ENCODE data around the gene HACD2. TPM values are rescaled to one million over a fixed set of nuclear protein-coding genes. Genes with fewer than 3 reads are reported as not detected.

The HACD2 gene
- total RNA-seq, 3 donors from 2014 or later (not counting 1 experiment from before 2014, with no cell fraction given) = 16.1 to 34.1 (median 24.6) TPM

DNA sequence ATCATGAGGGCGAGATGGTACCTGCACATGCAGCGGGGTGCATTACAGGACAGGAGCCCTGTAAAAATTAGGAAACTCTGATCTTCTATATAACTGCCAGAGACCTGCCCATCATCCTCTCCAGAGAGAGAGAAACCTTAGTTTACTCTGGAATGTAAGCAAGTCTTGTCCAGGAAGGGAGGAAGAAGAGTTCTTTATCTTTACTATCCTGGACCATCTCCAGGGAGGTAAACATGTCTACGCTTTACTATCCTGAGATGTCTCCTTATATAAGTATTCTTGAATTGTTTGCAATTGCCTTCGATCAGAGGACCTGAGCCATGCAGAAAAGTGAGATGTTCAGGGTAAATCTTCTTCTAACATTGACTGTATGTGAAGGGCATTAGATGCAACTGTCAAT, 12.7 kb upstream of the HACD2 start:
- H3K4me1 Mint-ChIP-seq = peaks cover 0 to 5% of the 10 kb centered on the region in 2 donors
- Histone ChIP-seq H3K4me3 (ENCODE audit: low read length) (no peak overlapping the region), H3K4me1 (ENCODE audit: control insufficient read depth, insufficient read depth, low read length) (no peaks in the 10 kb centered on the region), H3K27ac (ENCODE audit: low read length) (no peak overlapping the region), H3K27me3 (ENCODE audit: control insufficient read depth, insufficient read depth, low read length) (no peaks in the 10 kb centered on the region), H3K36me3 (ENCODE audit: control insufficient read depth, insufficient read depth, low read length) (no peaks in the 10 kb centered on the region), H3K9me3 (ENCODE audit: control insufficient read depth, insufficient read depth, low read length) (no peaks in the 10 kb centered on the region)
- no peak for DNase-seq
- H3K36me3 Mint-ChIP-seq = no peaks in the 10 kb centered on the region
- H3K9me3 Mint-ChIP-seq = no peaks in the 10 kb centered on the region
- no peak for ATAC-seq
- 87% methylated on average over 3 of the region's 4 CpGs for WGBS (ENCODE audit: insufficient coverage)
- H3K27me3 Mint-ChIP-seq (ENCODE audit: low read depth in 2 of 2) = no peaks in the 10 kb centered on the region
- H3K4me3 Mint-ChIP-seq = no peak overlapping the region
- TF ChIP-seq, protein P1, sequence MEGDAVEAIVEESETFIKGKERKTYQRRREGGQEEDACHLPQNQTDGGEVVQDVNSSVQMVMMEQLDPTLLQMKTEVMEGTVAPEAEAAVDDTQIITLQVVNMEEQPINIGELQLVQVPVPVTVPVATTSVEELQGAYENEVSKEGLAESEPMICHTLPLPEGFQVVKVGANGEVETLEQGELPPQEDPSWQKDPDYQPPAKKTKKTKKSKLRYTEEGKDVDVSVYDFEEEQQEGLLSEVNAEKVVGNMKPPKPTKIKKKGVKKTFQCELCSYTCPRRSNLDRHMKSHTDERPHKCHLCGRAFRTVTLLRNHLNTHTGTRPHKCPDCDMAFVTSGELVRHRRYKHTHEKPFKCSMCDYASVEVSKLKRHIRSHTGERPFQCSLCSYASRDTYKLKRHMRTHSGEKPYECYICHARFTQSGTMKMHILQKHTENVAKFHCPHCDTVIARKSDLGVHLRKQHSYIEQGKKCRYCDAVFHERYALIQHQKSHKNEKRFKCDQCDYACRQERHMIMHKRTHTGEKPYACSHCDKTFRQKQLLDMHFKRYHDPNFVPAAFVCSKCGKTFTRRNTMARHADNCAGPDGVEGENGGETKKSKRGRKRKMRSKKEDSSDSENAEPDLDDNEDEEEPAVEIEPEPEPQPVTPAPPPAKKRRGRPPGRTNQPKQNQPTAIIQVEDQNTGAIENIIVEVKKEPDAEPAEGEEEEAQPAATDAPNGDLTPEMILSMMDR (IDR thresholded peaks at IDR 0.05) = no peak
- H3K27ac Mint-ChIP-seq = no peak overlapping the region
- intact Hi-C loops (cut with micrococcal nuclease) = no loop called here

DNA sequence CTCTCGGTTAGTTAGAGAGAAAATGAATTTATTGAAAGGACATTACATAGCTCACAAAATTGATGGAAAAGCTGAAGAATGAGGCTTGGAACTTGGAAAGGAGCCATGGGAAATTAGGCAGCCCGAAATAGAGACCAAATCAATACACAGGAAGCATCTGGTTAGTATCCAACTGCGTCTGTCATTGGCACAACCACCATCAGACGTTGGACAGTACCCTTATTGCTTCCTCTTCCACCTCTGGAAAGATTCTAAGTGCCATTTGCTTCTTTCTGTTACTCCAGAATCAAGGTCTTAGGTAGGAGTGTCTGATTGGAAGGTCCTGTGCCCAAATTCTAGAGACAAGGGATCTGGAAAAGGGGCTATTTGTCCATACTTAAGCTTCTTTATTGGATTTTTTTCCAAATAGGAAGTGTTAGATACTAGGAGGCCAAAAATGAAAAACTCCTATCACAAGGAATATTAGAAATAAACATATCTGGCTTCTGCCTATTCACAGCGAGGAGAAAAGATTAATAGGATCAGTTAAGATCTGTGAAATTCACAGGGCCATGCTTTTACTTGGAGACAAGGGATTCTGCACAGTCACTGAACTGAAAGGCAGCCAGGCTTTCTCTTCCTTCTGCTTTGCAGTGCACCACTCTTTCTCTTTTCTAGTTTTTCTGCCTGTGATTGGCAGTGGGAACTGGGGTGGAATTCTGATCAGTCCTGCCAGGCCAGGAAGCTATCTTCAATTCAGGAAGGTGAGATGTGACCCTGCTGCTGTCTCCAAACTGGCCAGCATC, 10.7 kb upstream of the HACD2 start:
- Mint-ChIP-seq H3K27me3 (ENCODE audit: low read depth in 2 of 2) (no peaks in the 10 kb centered on the region), H3K4me1 (peaks cover 0 to 5% of the 10 kb centered on the region in 2 donors), H3K4me3 (no peak overlapping the region), H3K36me3 (no peaks in the 10 kb centered on the region), H3K27ac (no peak overlapping the region), H3K9me3 (no peaks in the 10 kb centered on the region)
- intact Hi-C loops (cut with micrococcal nuclease) = no loop called here
- WGBS (ENCODE audit: insufficient coverage) = 68% methylated on average over 5 of the region's 5 CpGs
- Histone ChIP-seq H3K27ac (ENCODE audit: low read length) (no peak overlapping the region), H3K36me3 (ENCODE audit: control insufficient read depth, insufficient read depth, low read length) (no peaks in the 10 kb centered on the region), H3K4me1 (ENCODE audit: control insufficient read depth, insufficient read depth, low read length) (no peaks in the 10 kb centered on the region), H3K4me3 (ENCODE audit: low read length) (no peak overlapping the region), H3K27me3 (ENCODE audit: control insufficient read depth, insufficient read depth, low read length) (no peaks in the 10 kb centered on the region), H3K9me3 (ENCODE audit: control insufficient read depth, insufficient read depth, low read length) (peaks cover 6% of the 10 kb centered on the region)
- TF ChIP-seq, protein P1 (IDR thresholded peaks at IDR 0.05) = no peak
- ATAC-seq (no peak), DNase-seq (no peak)

DNA sequence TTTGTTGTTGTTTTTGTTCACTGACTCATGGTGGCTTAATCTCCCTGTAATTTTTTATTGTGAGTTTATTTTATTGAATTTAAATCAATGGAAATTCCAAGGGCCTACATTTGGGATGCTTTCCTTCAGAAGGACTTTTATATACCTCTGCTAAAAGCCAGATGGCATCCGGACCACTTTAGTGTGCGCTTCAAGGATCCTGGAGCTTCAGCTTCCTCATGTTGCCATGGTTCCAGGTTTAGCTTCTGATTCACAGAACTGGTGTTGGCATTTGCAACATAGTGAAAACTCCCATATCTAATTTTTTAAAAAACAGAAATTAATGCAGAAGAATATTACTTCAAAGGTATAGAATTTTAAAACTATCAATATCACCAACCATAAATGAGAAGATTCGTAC, 8.5 kb upstream of the HACD2 start:
- Histone ChIP-seq H3K9me3 (ENCODE audit: control insufficient read depth, insufficient read depth, low read length) (peaks cover 16% of the 10 kb centered on the region), H3K4me3 (ENCODE audit: low read length) (no peak overlapping the region), H3K27me3 (ENCODE audit: control insufficient read depth, insufficient read depth, low read length) (no peaks in the 10 kb centered on the region), H3K27ac (ENCODE audit: low read length) (no peak overlapping the region), H3K36me3 (ENCODE audit: control insufficient read depth, insufficient read depth, low read length) (no peaks in the 10 kb centered on the region), H3K4me1 (ENCODE audit: control insufficient read depth, insufficient read depth, low read length) (no peaks in the 10 kb centered on the region)
- Mint-ChIP-seq H3K36me3 (no peaks in the 10 kb centered on the region), H3K4me3 (no peak overlapping the region), H3K27ac (no peak overlapping the region), H3K27me3 (ENCODE audit: low read depth in 2 of 2) (no peaks in the 10 kb centered on the region), H3K4me1 (peaks cover 0 to 8% of the 10 kb centered on the region in 2 donors), H3K9me3 (no peaks in the 10 kb centered on the region)
- TF ChIP-seq, protein P1 (IDR thresholded peaks at IDR 0.05) = no peak
- 95% methylated on average over 2 of the region's 3 CpGs for WGBS (ENCODE audit: insufficient coverage)
- ATAC-seq (no peak), DNase-seq (no peak)
- intact Hi-C loops (cut with micrococcal nuclease) = no loop called here

All from natural killer cell (primary cell).